ENCODE measurements around the gene CNN3. TPM values are rescaled to one million over a fixed set of nuclear protein-coding genes. Genes with fewer than 3 reads are reported as not detected.

CNN3 gene
- total RNA-seq, 2 donors from 2014 or later: 6.3 to 11.2 TPM

GRCh38 chr1:94955767-94956632 is 29.1 kb upstream of the CNN3 start:
- Mint-ChIP-seq H3K4me3 (no peak overlapping the region), H3K27ac (no peak overlapping the region), H3K36me3 (ENCODE audit: insufficient read depth in 2 of 2) (peaks cover 2% of the 10 kb centered on the region in 2 donors), H3K4me1 (ENCODE audit: low read depth) (no peaks in the 10 kb centered on the region), H3K27me3 (ENCODE audit: low read depth) (no peaks in the 10 kb centered on the region), H3K9me3 (no peaks in the 10 kb centered on the region)
- DNase-seq: no peak
- no peak for ATAC-seq (replicated peaks in 1 of 2)

- H3K4me3 Mint-ChIP-seq: no peak overlapping the region
- H3K4me1 Mint-ChIP-seq (ENCODE audit: low read depth): no peaks in the 10 kb centered on the region
- DNase-seq (no peak), ATAC-seq (replicated peaks in 1 of 2) (no peak)
- H3K27ac Mint-ChIP-seq: no peak overlapping the region
- no peaks in the 10 kb centered on the region for H3K27me3 Mint-ChIP-seq (ENCODE audit: low read depth)
- H3K36me3 Mint-ChIP-seq (ENCODE audit: insufficient read depth in 2 of 2): peaks cover 2% of the 10 kb centered on the region in 2 donors
- H3K9me3 Mint-ChIP-seq: no peaks in the 10 kb centered on the region
Measured at GRCh38 chr1:94954263-94955220, 27.6 kb upstream of the CNN3 start.

DNA sequence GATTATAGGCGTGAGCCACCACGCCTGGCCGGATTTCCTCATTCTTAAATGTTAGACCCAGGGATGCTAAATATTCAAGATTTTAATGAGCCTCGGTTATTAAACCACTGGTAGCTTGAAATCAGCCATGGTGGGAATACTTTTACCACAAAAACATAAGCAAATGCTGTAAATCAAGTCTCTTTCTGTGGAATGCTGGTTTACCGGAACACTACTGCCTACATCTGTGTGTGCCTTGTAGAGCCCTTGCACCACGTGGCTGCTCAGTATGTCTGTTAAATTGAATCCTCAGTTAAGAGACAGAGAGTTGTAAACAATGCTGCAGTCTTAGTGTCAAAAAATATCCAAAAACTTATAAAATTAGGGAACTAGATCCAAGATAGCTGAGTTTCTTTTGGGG is 26.8 kb upstream of the CNN3 start:
- Mint-ChIP-seq H3K9me3 (no peaks in the 10 kb centered on the region), H3K36me3 (ENCODE audit: insufficient read depth in 2 of 2) (peaks cover 2% of the 10 kb centered on the region in 2 donors), H3K4me1 (ENCODE audit: low read depth) (no peaks in the 10 kb centered on the region), H3K4me3 (no peak overlapping the region), H3K27ac (no peak overlapping the region), H3K27me3 (ENCODE audit: low read depth) (no peaks in the 10 kb centered on the region)
- ATAC-seq (replicated peaks in 1 of 2) (no peak), DNase-seq (no peak)

GRCh38 chr1:94953107-94953506 is 26.2 kb upstream of the CNN3 start:
- no peak overlapping the region for H3K4me3 Mint-ChIP-seq
- no peak for ATAC-seq (replicated peaks in 1 of 2)

GRCh38 chr1:94952539-94952938 is 25.6 kb upstream of the CNN3 start:
- no peak for ATAC-seq (replicated peaks in 1 of 2)
- Mint-ChIP-seq H3K27me3 (ENCODE audit: low read depth) (no peaks in the 10 kb centered on the region), H3K9me3 (no peaks in the 10 kb centered on the region), H3K4me1 (ENCODE audit: low read depth) (no peaks in the 10 kb centered on the region), H3K4me3 (no peak overlapping the region), H3K36me3 (ENCODE audit: insufficient read depth in 2 of 2) (peaks cover 2% of the 10 kb centered on the region in 2 donors), H3K27ac (no peak overlapping the region)
- no peak for DNase-seq

More at GRCh38 chr1:94953107-94953506, 26.2 kb upstream of the CNN3 start:
- Mint-ChIP-seq H3K9me3 (no peaks in the 10 kb centered on the region), H3K27me3 (ENCODE audit: low read depth) (no peaks in the 10 kb centered on the region), H3K27ac (no peak overlapping the region), H3K36me3 (ENCODE audit: insufficient read depth in 2 of 2) (peaks cover 2% of the 10 kb centered on the region in 2 donors), H3K4me1 (ENCODE audit: low read depth) (no peaks in the 10 kb centered on the region)
- no peak for DNase-seq

DNA sequence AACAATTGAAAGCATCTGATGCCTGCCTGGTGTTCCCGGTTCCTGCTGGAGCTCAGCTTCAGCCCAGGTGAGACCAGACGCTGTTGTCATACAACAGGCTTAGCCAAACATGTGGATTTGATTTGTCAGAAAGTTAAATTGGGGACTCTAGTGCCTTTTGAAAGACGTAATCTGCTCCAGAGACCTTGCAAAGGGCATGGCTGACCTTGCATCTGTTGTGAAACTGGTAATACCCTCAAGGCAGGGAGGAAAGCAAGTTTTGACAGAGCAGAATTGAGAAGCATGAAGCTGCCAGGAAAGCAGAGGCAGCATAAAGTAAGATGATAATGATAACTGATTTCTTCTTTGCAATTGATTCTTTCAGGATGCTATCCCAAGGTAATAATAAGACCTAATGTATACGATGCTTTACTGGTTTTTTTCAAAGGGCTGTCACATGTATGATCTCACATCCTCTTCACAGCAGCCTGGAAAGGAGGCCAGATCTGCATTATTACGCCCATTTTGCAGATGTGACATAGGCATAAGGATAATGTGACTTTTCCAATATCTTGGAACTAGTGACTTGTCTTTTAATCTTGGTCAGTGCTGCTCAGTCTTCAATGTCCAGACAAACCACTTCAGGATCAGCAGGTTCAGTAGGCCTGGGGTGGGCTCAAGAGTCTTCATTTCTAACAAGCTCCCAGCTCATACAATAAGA is 24.7 kb upstream of the CNN3 start:
- Mint-ChIP-seq H3K9me3 (no peaks in the 10 kb centered on the region), H3K27me3 (ENCODE audit: low read depth) (no peaks in the 10 kb centered on the region), H3K36me3 (ENCODE audit: insufficient read depth in 2 of 2) (peaks cover 2% of the 10 kb centered on the region in 2 donors), H3K27ac (no peak overlapping the region), H3K4me3 (no peak overlapping the region), H3K4me1 (ENCODE audit: low read depth) (no peaks in the 10 kb centered on the region)
- no peak for DNase-seq
- no peak for ATAC-seq (replicated peaks in 1 of 2)

GRCh38 chr1:94951046-94951445 is 24.1 kb upstream of the CNN3 start:
- Mint-ChIP-seq H3K36me3 (ENCODE audit: insufficient read depth in 2 of 2) (peaks cover 2% of the 10 kb centered on the region in 2 donors), H3K4me3 (no peak overlapping the region), H3K9me3 (no peaks in the 10 kb centered on the region), H3K27ac (no peak overlapping the region), H3K27me3 (ENCODE audit: low read depth) (no peaks in the 10 kb centered on the region), H3K4me1 (ENCODE audit: low read depth) (no peaks in the 10 kb centered on the region)
- ATAC-seq (replicated peaks in 1 of 2) (no peak), DNase-seq (no peak)

GRCh38 chr1:94949681-94950661 is 23.1 kb upstream of the CNN3 start:
- no peaks in the 10 kb centered on the region for H3K4me1 Mint-ChIP-seq (ENCODE audit: low read depth)
- no peak for ATAC-seq (replicated peaks in 1 of 2)
- no peaks in the 10 kb centered on the region for H3K9me3 Mint-ChIP-seq
- peaks cover 2% of the 10 kb centered on the region in 2 donors for H3K36me3 Mint-ChIP-seq (ENCODE audit: insufficient read depth in 2 of 2)
- no peak overlapping the region for H3K4me3 Mint-ChIP-seq
- H3K27ac Mint-ChIP-seq: no peak overlapping the region
- DNase-seq: no peak
- no peaks in the 10 kb centered on the region for H3K27me3 Mint-ChIP-seq (ENCODE audit: low read depth)

DNA sequence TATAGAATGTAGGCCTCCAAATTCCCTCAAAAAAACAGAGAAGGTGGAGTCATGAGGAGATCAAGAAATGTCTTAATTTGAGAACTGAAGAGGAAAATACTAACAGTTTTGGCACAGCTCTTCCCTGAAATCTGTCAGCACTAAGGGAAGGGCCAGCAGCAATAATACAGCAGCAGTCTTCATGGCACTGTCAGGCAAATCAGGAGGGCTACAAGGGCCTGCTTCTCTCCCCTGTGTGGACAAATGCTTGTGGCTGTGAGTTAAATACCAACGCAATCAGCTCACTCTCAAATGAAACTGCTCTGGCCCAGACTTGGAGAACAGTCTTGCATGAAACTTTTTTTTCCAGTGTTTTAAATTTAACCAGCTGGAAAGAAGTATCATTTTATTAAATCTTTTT is 20.5 kb upstream of the CNN3 start:
- H3K27me3 Mint-ChIP-seq (ENCODE audit: low read depth): peaks cover 6% of the 10 kb centered on the region
- ATAC-seq (replicated peaks in 1 of 2) (no peak), DNase-seq (no peak)
- H3K4me1 Mint-ChIP-seq (ENCODE audit: low read depth): no peaks in the 10 kb centered on the region
- no peak overlapping the region for H3K27ac Mint-ChIP-seq
- no peak overlapping the region for H3K4me3 Mint-ChIP-seq
- H3K36me3 Mint-ChIP-seq (ENCODE audit: insufficient read depth in 2 of 2): no peaks in the 10 kb centered on the region
- no peaks in the 10 kb centered on the region for H3K9me3 Mint-ChIP-seq

DNA sequence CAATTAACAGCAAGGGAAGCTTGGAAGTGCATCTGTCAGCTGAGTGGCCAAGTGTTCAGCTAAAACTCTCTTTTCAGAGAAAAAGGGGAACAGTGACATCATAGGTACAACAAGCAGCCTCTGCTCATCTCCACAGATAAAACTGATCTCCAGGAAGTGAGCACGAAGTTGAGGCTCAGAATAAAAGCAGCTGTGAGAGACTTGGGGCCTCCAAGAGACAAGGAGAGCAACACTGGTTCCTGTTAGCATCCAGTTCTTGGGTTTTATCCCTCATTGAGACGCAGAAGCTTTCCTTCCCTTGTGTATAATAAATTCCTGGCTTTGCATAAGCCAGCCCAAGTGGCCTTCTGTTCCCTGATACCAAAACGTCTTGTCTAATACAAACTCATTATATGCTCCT is 20.0 kb upstream of the CNN3 start:
- H3K27me3 Mint-ChIP-seq (ENCODE audit: low read depth): peaks cover 6% of the 10 kb centered on the region
- no peak for DNase-seq
- ATAC-seq (replicated peaks in 1 of 2): no peak
- no peak overlapping the region for H3K4me3 Mint-ChIP-seq
- H3K36me3 Mint-ChIP-seq (ENCODE audit: insufficient read depth in 2 of 2): no peaks in the 10 kb centered on the region
- H3K9me3 Mint-ChIP-seq: no peaks in the 10 kb centered on the region
- no peaks in the 10 kb centered on the region for H3K4me1 Mint-ChIP-seq (ENCODE audit: low read depth)
- no peak overlapping the region for H3K27ac Mint-ChIP-seq

- Mint-ChIP-seq H3K4me3 (no peak overlapping the region), H3K27me3 (ENCODE audit: low read depth) (peaks cover 6% of the 10 kb centered on the region), H3K27ac (no peak overlapping the region), H3K4me1 (ENCODE audit: low read depth) (no peaks in the 10 kb centered on the region), H3K36me3 (ENCODE audit: insufficient read depth in 2 of 2) (no peaks in the 10 kb centered on the region), H3K9me3 (no peaks in the 10 kb centered on the region)
- DNase-seq (no peak), ATAC-seq (replicated peaks in 1 of 2) (no peak)
Measured at GRCh38 chr1:94942171-94943128, 15.5 kb upstream of the CNN3 start.

Measured in activated T-cell treated with anti-CD3 and anti-CD28 coated beads, Interleukin-2, amount 50 U/mL, for 72 hours (primary cell).